ENCODE results near the gene KAT6B.

The KAT6B gene

DNA sequence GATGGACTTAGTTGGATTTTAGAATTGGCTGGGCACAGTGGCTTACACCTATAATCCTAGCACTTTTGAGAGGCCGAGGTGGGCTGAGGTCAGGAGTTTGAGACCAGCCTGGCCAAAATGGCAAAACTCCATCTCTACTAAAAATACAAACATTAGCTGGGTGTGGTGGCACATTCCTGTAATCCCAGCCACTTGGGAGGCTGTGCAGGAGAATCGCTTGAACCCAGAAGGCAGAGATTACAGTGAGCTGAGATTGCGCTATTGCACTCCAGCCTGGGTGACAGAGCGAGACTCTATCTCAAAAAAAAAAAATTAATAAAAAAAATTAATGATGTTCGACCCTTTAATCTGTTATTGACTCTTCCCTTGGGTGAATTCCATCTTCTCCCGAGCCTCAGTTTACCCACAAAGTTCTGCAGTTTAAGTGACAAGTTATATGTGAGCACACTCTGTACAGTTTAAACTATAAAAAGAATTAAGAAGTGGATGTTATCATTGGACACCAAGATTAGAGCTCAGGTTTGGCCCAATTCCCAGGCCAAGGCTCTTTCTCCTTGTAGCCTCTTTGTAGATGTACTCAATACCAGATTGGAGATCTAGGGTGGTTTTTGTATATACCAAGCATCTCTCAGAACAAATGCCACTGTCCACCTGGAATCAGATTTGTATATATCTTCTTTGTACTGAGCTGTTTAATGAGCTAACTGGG lies 15.0 kb downstream of the KAT6B start:
- TF ChIP-seq, protein P1, sequence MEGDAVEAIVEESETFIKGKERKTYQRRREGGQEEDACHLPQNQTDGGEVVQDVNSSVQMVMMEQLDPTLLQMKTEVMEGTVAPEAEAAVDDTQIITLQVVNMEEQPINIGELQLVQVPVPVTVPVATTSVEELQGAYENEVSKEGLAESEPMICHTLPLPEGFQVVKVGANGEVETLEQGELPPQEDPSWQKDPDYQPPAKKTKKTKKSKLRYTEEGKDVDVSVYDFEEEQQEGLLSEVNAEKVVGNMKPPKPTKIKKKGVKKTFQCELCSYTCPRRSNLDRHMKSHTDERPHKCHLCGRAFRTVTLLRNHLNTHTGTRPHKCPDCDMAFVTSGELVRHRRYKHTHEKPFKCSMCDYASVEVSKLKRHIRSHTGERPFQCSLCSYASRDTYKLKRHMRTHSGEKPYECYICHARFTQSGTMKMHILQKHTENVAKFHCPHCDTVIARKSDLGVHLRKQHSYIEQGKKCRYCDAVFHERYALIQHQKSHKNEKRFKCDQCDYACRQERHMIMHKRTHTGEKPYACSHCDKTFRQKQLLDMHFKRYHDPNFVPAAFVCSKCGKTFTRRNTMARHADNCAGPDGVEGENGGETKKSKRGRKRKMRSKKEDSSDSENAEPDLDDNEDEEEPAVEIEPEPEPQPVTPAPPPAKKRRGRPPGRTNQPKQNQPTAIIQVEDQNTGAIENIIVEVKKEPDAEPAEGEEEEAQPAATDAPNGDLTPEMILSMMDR (IDR thresholded peaks at IDR 0.05; ENCODE audit: insufficient read depth, low read depth, low read length, missing control alignments) = no peak
- no peak for DNase-seq (ENCODE audit: low read depth)

DNA sequence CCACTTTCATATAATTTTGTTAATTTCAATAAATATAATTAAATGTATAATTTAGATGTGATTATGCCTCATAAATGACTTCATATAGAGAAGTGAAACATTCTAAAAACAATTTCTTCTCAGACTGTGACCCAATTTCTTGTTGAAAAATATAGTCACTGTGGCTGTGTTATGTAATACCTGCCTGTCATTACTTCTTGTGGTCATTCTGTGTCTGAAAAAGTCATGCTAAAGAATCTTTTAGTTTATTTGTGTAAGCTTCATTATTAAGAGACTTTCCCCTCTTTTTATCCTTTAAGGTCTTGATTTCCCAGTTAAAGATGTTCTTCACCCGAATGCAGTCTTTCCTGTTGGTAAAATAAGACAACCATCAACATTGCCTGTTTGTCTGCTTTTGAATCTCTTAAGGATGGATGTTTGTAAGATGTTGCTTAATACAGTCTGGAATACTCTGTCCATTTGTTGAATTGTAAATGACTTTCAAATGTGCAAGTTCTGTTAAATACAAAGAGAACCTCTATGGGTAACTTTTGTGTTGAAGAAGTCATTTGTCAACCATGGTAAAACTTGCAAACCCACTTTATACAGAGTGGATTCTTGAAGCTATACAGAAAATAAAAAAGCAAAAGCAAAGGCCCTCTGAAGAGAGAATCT lies 16.0 kb downstream of the KAT6B start:
- TF ChIP-seq, protein P1 (IDR thresholded peaks at IDR 0.05; ENCODE audit: insufficient read depth, low read depth, low read length, missing control alignments) = no peak
- H3K4me3 ChIP-seq (ENCODE audit: low read depth, low read length) = no peak overlapping the region
- no peak for DNase-seq (ENCODE audit: low read depth)

More for the DNA sequence above, 15.0 kb downstream of the KAT6B start:
- H3K4me3 ChIP-seq (ENCODE audit: low read depth, low read length) = no peak overlapping the region

DNA sequence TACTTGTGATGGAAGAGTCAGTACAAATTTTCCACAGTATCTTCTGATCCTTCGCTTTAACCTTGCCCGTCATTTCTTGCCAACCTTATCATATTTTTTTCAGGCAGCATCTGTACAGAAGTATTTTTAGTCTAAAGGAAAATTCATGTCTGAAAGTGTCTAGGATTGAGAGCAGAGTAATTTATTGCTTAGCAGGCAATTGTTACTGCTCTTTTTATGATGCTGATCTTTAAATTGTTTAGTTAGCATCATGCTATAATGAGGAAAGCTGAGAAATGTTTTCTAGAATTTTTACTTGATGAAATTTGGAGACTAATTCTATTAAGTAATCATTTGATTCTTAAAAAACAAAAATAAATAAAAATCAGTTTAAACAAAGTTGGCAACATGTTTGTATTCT lies 20.6 kb downstream of the KAT6B start:
- no peak for DNase-seq (ENCODE audit: low read depth)
- H3K4me3 ChIP-seq (ENCODE audit: low read depth, low read length) = no peak overlapping the region
- TF ChIP-seq, protein P1 (IDR thresholded peaks at IDR 0.05; ENCODE audit: insufficient read depth, low read depth, low read length, missing control alignments) = no peak

DNA sequence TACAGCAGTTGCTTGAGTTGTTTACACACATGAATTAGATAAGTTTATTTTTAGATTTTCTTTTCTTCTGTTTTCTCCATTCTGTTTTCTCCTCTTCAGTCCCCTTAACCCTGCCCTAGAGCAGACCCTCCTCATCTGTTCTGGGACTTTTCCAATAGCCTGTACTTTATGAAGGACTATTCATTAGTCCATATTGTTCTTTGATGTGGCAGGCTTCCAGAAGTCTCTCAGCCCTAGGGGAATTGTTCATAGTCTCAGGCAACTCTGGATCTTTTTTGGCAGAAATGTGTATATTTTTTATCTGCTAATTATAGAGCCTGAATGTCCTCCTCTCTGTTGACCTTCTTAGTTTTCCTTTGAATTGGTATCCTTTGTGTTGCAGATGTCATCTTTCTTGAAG lies 25.4 kb downstream of the KAT6B start:
- H3K4me3 ChIP-seq (ENCODE audit: low read depth, low read length) = no peak overlapping the region
- no peak for DNase-seq (ENCODE audit: low read depth)
- TF ChIP-seq, protein P1 (IDR thresholded peaks at IDR 0.05; ENCODE audit: insufficient read depth, low read depth, low read length, missing control alignments) = no peak

DNA sequence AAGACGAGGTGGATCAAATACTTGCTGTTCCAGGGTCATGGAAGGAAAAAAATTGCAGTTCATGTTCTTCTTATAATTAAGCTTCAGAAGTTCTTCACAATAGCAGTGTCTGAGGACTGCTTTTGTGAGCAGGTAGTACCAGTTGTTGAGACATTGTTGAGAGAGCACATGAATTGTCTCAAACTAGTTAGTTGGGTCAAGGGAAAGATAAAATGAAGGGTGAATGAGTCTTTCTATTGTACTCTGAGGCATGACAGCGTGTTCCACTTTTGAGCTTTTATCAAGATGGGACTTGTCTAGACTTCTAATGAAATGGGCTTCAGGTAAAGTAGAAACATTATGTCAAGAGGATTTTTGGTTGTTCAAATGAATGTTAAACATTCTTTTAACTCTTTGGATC lies 26.0 kb downstream of the KAT6B start:
- DNase-seq (ENCODE audit: low read depth) = no peak
- H3K4me3 ChIP-seq (ENCODE audit: low read depth, low read length) = no peak overlapping the region
- TF ChIP-seq, protein P1 (IDR thresholded peaks at IDR 0.05; ENCODE audit: insufficient read depth, low read depth, low read length, missing control alignments) = no peak

DNA sequence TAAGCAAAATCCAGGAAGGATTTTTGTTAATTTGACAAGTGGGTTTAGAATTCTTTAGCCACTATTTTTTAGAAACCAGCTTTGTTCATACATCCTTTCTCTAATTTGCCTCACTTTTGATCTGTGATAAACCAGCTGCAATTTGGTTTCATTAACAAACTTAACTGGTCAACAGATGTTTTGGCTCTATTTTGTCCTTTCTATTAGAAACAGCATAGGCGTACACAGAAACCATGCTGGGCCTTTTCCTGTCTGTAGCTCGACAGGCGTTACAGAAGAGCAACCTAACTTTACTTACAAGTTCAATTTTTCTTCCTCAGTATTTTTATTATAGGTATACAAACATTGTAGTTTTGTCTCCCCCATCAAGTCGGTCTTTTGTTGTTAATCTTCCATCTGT lies 28.2 kb downstream of the KAT6B start:
- peak; percentile 60 for DNase-seq (ENCODE audit: low read depth)
- TF ChIP-seq, protein P1 (IDR thresholded peaks at IDR 0.05; ENCODE audit: insufficient read depth, low read depth, low read length, missing control alignments) = no peak
- H3K4me3 ChIP-seq (ENCODE audit: low read depth, low read length) = peak overlapping the region; percentile 39
